ENCODE measurements around the gene ULBP1. TPM values are rescaled to one million over a fixed set of nuclear protein-coding genes. Genes with fewer than 3 reads are reported as not detected.
"Not testable (repeated sequence)": the region's sequence is repeated elsewhere in the genome, so short reads cannot be mapped to it uniquely, and the experiment has no call there.

Gene ULBP1
- total RNA-seq, 1 donor from 2014 or later = not detected

- Histone ChIP-seq H3K27me3 (ENCODE audit: control insufficient read depth in 3 of 3, insufficient read depth in 3 of 3, low read length in 3 of 3) (peaks cover 46 to 59% (median 56%) of the 10 kb centered on the region in 3 donors), H3K4me1 (ENCODE audit: control insufficient read depth in 3 of 3, insufficient read depth in 3 of 3, low read length in 3 of 3) (peaks cover 15 to 18% (median 17%) of the 10 kb centered on the region in 3 donors)
- H3K9me3 ChIP-seq (ENCODE audit: control insufficient read depth in 3 of 3, low read length in 3 of 3); H3K36me3 ChIP-seq (ENCODE audit: control insufficient read depth in 3 of 3, insufficient read depth in 3 of 3, low read length in 3 of 3); H3K4me3 ChIP-seq (ENCODE audit: low read length in 3 of 3); H3K9ac ChIP-seq (ENCODE audit: low read depth in 1 of 3, low read length in 3 of 3); H3K27ac ChIP-seq (ENCODE audit: low read depth, low read length): not testable (repeated sequence)
Measured at GRCh38 chr6:149968909-149969308, 5.2 kb downstream of the ULBP1 start.

GRCh38 chr6:149969635-149970034 lies 5.9 kb downstream of the ULBP1 start:
- Histone ChIP-seq H3K36me3 (ENCODE audit: control insufficient read depth in 3 of 3, insufficient read depth in 3 of 3, low read length in 3 of 3) (no peaks in the 10 kb centered on the region), H3K27me3 (ENCODE audit: control insufficient read depth in 3 of 3, insufficient read depth in 3 of 3, low read length in 3 of 3) (peaks cover 43 to 57% (median 54%) of the 10 kb centered on the region in 3 donors), H3K4me3 (ENCODE audit: low read length in 3 of 3) (no peak overlapping the region), H3K9ac (ENCODE audit: low read depth in 1 of 3, low read length in 3 of 3) (no peak overlapping the region), H3K9me3 (ENCODE audit: control insufficient read depth in 3 of 3, low read length in 3 of 3) (no peaks in the 10 kb centered on the region), H3K4me1 (ENCODE audit: control insufficient read depth in 3 of 3, insufficient read depth in 3 of 3, low read length in 3 of 3) (peaks cover 8 to 11% (median 10%) of the 10 kb centered on the region in 3 donors), H3K27ac (ENCODE audit: low read depth, low read length) (no peak overlapping the region)

DNA sequence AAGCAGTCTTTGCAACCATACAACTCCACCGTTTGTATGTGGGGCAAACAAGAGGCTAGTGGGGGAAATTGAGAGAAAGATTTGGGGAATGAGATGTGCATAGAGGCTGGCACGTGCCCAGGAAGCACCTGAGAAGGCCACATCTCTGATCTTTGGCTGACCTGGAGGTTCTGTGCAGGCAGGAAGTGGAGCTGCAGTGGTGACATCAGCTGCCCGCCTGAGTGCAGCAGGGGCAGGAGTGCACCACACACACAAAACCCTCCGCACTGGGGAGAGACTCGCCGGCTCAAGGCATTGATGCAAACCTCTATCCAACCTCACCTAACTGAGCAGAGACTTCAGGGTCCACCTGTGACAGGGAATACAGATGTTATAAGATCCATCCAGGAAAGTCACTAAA lies 10.7 kb downstream of the ULBP1 start:
- not testable (repeated sequence) for H3K9ac ChIP-seq (ENCODE audit: low read depth in 1 of 3, low read length in 3 of 3); H3K9me3 ChIP-seq (ENCODE audit: control insufficient read depth in 3 of 3, low read length in 3 of 3); H3K4me3 ChIP-seq (ENCODE audit: low read length in 3 of 3); H3K36me3 ChIP-seq (ENCODE audit: control insufficient read depth in 3 of 3, insufficient read depth in 3 of 3, low read length in 3 of 3); H3K4me1 ChIP-seq (ENCODE audit: control insufficient read depth in 3 of 3, insufficient read depth in 3 of 3, low read length in 3 of 3); H3K27ac ChIP-seq (ENCODE audit: low read depth, low read length)
- H3K27me3 ChIP-seq (ENCODE audit: control insufficient read depth in 3 of 3, insufficient read depth in 3 of 3, low read length in 3 of 3) = peaks cover 22 to 52% (median 41%) of the 10 kb centered on the region in 3 donors

GRCh38 chr6:149974825-149975224 lies 11.1 kb downstream of the ULBP1 start:
- Histone ChIP-seq H3K27me3 (ENCODE audit: control insufficient read depth in 3 of 3, insufficient read depth in 3 of 3, low read length in 3 of 3) (peaks cover 17 to 48% (median 38%) of the 10 kb centered on the region in 3 donors), H3K9ac (ENCODE audit: low read depth in 1 of 3, low read length in 3 of 3) (no peak overlapping the region), H3K4me1 (ENCODE audit: control insufficient read depth in 3 of 3, insufficient read depth in 3 of 3, low read length in 3 of 3) (no peaks in the 10 kb centered on the region), H3K4me3 (ENCODE audit: low read length in 3 of 3) (no peak overlapping the region), H3K9me3 (ENCODE audit: control insufficient read depth in 3 of 3, low read length in 3 of 3) (no peaks in the 10 kb centered on the region), H3K27ac (ENCODE audit: low read depth, low read length) (no peak overlapping the region), H3K36me3 (ENCODE audit: control insufficient read depth in 3 of 3, insufficient read depth in 3 of 3, low read length in 3 of 3) (no peaks in the 10 kb centered on the region)

- Histone ChIP-seq H3K36me3 (ENCODE audit: control insufficient read depth in 3 of 3, insufficient read depth in 3 of 3, low read length in 3 of 3) (no peaks in the 10 kb centered on the region), H3K4me1 (ENCODE audit: control insufficient read depth in 3 of 3, insufficient read depth in 3 of 3, low read length in 3 of 3) (no peaks in the 10 kb centered on the region), H3K9ac (ENCODE audit: low read depth in 1 of 3, low read length in 3 of 3) (no peak overlapping the region), H3K9me3 (ENCODE audit: control insufficient read depth in 3 of 3, low read length in 3 of 3) (no peaks in the 10 kb centered on the region), H3K27me3 (ENCODE audit: control insufficient read depth in 3 of 3, insufficient read depth in 3 of 3, low read length in 3 of 3) (peaks cover 13 to 42% (median 32%) of the 10 kb centered on the region in 3 donors), H3K27ac (ENCODE audit: low read depth, low read length) (no peak overlapping the region), H3K4me3 (ENCODE audit: low read length in 3 of 3) (no peak overlapping the region)
Measured at GRCh38 chr6:149975400-149975799, 11.7 kb downstream of the ULBP1 start.

DNA sequence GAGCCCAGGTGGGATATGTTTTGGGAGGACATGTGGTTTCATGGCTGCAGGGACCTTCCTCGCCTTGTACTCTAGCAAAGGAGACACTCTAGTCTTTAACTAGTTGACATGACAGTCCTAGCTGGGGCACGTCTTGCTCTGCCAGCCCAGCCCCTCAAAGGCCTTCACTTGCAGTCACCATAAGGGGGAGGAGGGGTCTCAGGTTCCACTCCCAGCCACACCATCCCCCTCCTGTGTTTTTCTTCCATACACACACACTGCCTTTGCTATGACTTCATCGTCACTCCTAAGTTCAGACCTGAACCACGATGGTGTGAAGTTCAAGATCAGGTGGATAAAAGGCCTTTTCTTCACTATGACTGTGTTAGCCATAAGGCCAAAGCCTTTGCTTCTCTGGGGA lies 13.5 kb downstream of the ULBP1 start:
- no peaks in the 10 kb centered on the region for H3K4me1 ChIP-seq (ENCODE audit: control insufficient read depth in 3 of 3, insufficient read depth in 3 of 3, low read length in 3 of 3)
- H3K36me3 ChIP-seq (ENCODE audit: control insufficient read depth in 3 of 3, insufficient read depth in 3 of 3, low read length in 3 of 3) = no peaks in the 10 kb centered on the region
- no peak overlapping the region for H3K27ac ChIP-seq (ENCODE audit: low read depth, low read length)
- H3K27me3 ChIP-seq (ENCODE audit: control insufficient read depth in 3 of 3, insufficient read depth in 3 of 3, low read length in 3 of 3) = peaks cover 13 to 54% (median 33%) of the 10 kb centered on the region in 3 donors
- H3K9ac ChIP-seq (ENCODE audit: low read depth in 1 of 3, low read length in 3 of 3) = no peak overlapping the region
- no peak overlapping the region for H3K4me3 ChIP-seq (ENCODE audit: low read length in 3 of 3)
- H3K9me3 ChIP-seq (ENCODE audit: control insufficient read depth in 3 of 3, low read length in 3 of 3) = no peaks in the 10 kb centered on the region

GRCh38 chr6:149978610-149979009 lies 14.9 kb downstream of the ULBP1 start:
- H3K4me3 ChIP-seq (ENCODE audit: low read length in 3 of 3) = no peak overlapping the region
- no peak overlapping the region for H3K9ac ChIP-seq (ENCODE audit: low read depth in 1 of 3, low read length in 3 of 3)
- H3K9me3 ChIP-seq (ENCODE audit: control insufficient read depth in 3 of 3, low read length in 3 of 3) = no peaks in the 10 kb centered on the region
- peaks cover 23 to 62% (median 44%) of the 10 kb centered on the region in 3 donors for H3K27me3 ChIP-seq (ENCODE audit: control insufficient read depth in 3 of 3, insufficient read depth in 3 of 3, low read length in 3 of 3)
- no peaks in the 10 kb centered on the region for H3K36me3 ChIP-seq (ENCODE audit: control insufficient read depth in 3 of 3, insufficient read depth in 3 of 3, low read length in 3 of 3)
- no peak overlapping the region for H3K27ac ChIP-seq (ENCODE audit: low read depth, low read length)
- no peaks in the 10 kb centered on the region for H3K4me1 ChIP-seq (ENCODE audit: control insufficient read depth in 3 of 3, insufficient read depth in 3 of 3, low read length in 3 of 3)

DNA sequence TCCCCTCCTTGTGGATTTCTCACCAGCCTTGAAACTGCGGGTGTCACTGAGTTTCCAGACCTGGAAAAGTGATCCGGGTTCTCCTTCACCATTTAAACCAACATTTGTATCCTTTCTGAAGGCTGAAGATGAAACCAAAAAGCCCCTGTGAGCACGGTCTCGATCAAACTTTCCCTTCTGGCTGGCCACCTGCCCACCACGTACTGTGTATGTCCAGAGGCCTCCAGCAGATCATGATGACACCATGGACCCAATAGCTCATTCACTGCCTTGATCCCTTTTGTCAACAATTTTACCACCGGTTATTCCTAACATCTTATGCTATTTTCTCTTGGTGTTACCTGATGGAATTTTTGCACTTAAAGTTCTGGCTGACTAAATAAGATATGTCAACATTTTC lies 15.6 kb downstream of the ULBP1 start:
- H3K4me1 ChIP-seq (ENCODE audit: control insufficient read depth in 3 of 3, insufficient read depth in 3 of 3, low read length in 3 of 3) = no peaks in the 10 kb centered on the region
- no peak overlapping the region for H3K27ac ChIP-seq (ENCODE audit: low read depth, low read length)
- H3K9me3 ChIP-seq (ENCODE audit: control insufficient read depth in 3 of 3, low read length in 3 of 3) = no peaks in the 10 kb centered on the region
- H3K4me3 ChIP-seq (ENCODE audit: low read length in 3 of 3) = no peak overlapping the region
- H3K9ac ChIP-seq (ENCODE audit: low read depth in 1 of 3, low read length in 3 of 3) = no peak overlapping the region
- H3K27me3 ChIP-seq (ENCODE audit: control insufficient read depth in 3 of 3, insufficient read depth in 3 of 3, low read length in 3 of 3) = peaks cover 20 to 59% (median 42%) of the 10 kb centered on the region in 3 donors
- no peaks in the 10 kb centered on the region for H3K36me3 ChIP-seq (ENCODE audit: control insufficient read depth in 3 of 3, insufficient read depth in 3 of 3, low read length in 3 of 3)

DNA sequence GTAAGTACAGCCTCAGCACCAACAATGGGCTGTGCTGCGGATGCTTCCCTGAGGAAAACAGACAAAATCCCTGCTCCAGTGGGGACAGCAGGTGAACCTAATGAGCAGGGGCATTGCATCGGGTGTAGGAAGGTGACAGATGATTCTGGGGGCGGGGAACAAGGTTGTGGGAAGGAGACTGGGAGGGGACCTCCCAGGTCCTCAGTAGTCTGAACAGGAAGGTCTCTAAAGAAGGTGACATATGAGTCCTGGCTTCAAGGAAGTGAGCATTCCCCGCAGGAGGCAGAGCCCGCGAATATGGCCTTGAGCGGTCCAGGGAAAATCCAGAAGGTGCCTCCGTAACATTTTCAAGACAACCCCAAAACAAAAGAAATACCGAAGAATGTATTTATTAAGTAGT lies 19.4 kb downstream of the ULBP1 start:
- H3K27me3 ChIP-seq (ENCODE audit: control insufficient read depth in 3 of 3, insufficient read depth in 3 of 3, low read length in 3 of 3) = peaks cover 41 to 64% (median 64%) of the 10 kb centered on the region in 3 donors

GRCh38 chr6:149984773-149985172 lies 21.0 kb downstream of the ULBP1 start:
- no peak overlapping the region for H3K4me3 ChIP-seq (ENCODE audit: low read length in 3 of 3)
- H3K4me1 ChIP-seq (ENCODE audit: control insufficient read depth in 3 of 3, insufficient read depth in 3 of 3, low read length in 3 of 3) = peaks cover under 1% of the 10 kb centered on the region in 3 donors
- no peak overlapping the region for H3K27ac ChIP-seq (ENCODE audit: low read depth, low read length)
- H3K9ac ChIP-seq (ENCODE audit: low read depth in 1 of 3, low read length in 3 of 3) = no peak overlapping the region
- H3K9me3 ChIP-seq (ENCODE audit: control insufficient read depth in 3 of 3, low read length in 3 of 3) = peaks cover 0 to 9% (median 8%) of the 10 kb centered on the region in 3 donors
- peaks cover 58 to 71% (median 71%) of the 10 kb centered on the region in 3 donors for H3K27me3 ChIP-seq (ENCODE audit: control insufficient read depth in 3 of 3, insufficient read depth in 3 of 3, low read length in 3 of 3)
- no peaks in the 10 kb centered on the region for H3K36me3 ChIP-seq (ENCODE audit: control insufficient read depth in 3 of 3, insufficient read depth in 3 of 3, low read length in 3 of 3)

More for the DNA sequence above, 19.4 kb downstream of the ULBP1 start:
- no peak overlapping the region for H3K9ac ChIP-seq (ENCODE audit: low read depth in 1 of 3, low read length in 3 of 3)
- no peak overlapping the region for H3K4me3 ChIP-seq (ENCODE audit: low read length in 3 of 3)
- no peaks in the 10 kb centered on the region for H3K36me3 ChIP-seq (ENCODE audit: control insufficient read depth in 3 of 3, insufficient read depth in 3 of 3, low read length in 3 of 3)
- H3K27ac ChIP-seq (ENCODE audit: low read depth, low read length) = no peak overlapping the region
- H3K9me3 ChIP-seq (ENCODE audit: control insufficient read depth in 3 of 3, low read length in 3 of 3) = peaks cover 0 to under 1% (median under 1%) of the 10 kb centered on the region in 3 donors
- H3K4me1 ChIP-seq (ENCODE audit: control insufficient read depth in 3 of 3, insufficient read depth in 3 of 3, low read length in 3 of 3) = no peaks in the 10 kb centered on the region
